Trophoblast cell (in vitro differentiated cells and primary cell): ENCODE data around the gene CRYBA4.

Experiments used
- DNase-seq, 2 donors: peaks; one replicate each; pipeline ENCODE4 v3.0.0-alpha.2; 2016
- H2AFZ ChIP-seq: 2 replicates; pipeline ENCODE4 v1.6.1; 2013; ENCODE audit warnings: low read length, moderate library complexity, mild to moderate bottlenecking; ENCODE audit not compliant: insufficient read depth, poor library complexity
- H2AK5ac ChIP-seq: 2 replicates; pipeline ENCODE4 v1.6.1; 2013; ENCODE audit warnings: mild to moderate bottlenecking, low read length
- H2BK120ac ChIP-seq: 2 replicates; pipeline ENCODE4 v1.6.1; 2013; ENCODE audit warnings: low read length, mild to moderate bottlenecking, moderate library complexity; ENCODE audit not compliant: insufficient read depth, poor library complexity
- H2BK12ac ChIP-seq: 2 replicates; pipeline ENCODE4 v1.6.1; 2013; ENCODE audit warnings: mild to moderate bottlenecking, low read length, moderate library complexity
- H2BK5ac ChIP-seq: 2 replicates; pipeline ENCODE4 v1.6.1; 2013; ENCODE audit warnings: low read length, low read depth, moderate library complexity, mild to moderate bottlenecking; ENCODE audit not compliant: poor library complexity
- H3K14ac ChIP-seq: 2 replicates; pipeline ENCODE4 v1.6.1; 2013; ENCODE audit warnings: mild to moderate bottlenecking, low read length
- H3K18ac ChIP-seq: 2 replicates; pipeline ENCODE4 v1.6.1; 2013; ENCODE audit warnings: mild to moderate bottlenecking, low read length
- H3K23ac ChIP-seq: 2 replicates; pipeline ENCODE4 v1.6.1; 2013; ENCODE audit warnings: low read length
- H3K27ac ChIP-seq: 2 replicates; pipeline ENCODE4 v1.5.1; 2013; ENCODE audit warnings: low read depth, mild to moderate bottlenecking, inconsistent platforms, low read length, moderate library complexity
- H3K27me3 ChIP-seq: 2 replicates; pipeline ENCODE4 v1.6.1; 2013; ENCODE audit warnings: inconsistent platforms, mild to moderate bottlenecking, low read length, moderate library complexity; ENCODE audit not compliant: insufficient read depth
- H3K36me3 ChIP-seq, 2 experiments: 1 replicate in 1 of 2; 2 replicates in 1 of 2; pipeline ENCODE4 v1.6.1; 2013; ENCODE audit warnings: low read length in 2 of 2, mild to moderate bottlenecking in 2 of 2, moderate library complexity in 1 of 2; ENCODE audit not compliant: insufficient read depth in 2 of 2, control insufficient read depth in 1 of 2
- H3K4ac ChIP-seq: 2 replicates; pipeline ENCODE4 v1.6.1; 2013; ENCODE audit warnings: low read depth, mild to moderate bottlenecking, low read length, moderate library complexity
- H3K4me1 ChIP-seq, 2 experiments: 1 replicate in 1 of 2; 2 replicates in 1 of 2; pipeline ENCODE4 v1.6.1; 2013; ENCODE audit warnings: low read length in 2 of 2, mild to moderate bottlenecking in 2 of 2, moderate library complexity in 1 of 2; ENCODE audit not compliant: insufficient read depth in 2 of 2, control insufficient read depth in 1 of 2
- H3K4me2 ChIP-seq: 2 replicates; pipeline ENCODE4 v1.6.1; 2013; ENCODE audit warnings: inconsistent platforms, mild to moderate bottlenecking, low read length, moderate library complexity
- H3K4me3 ChIP-seq: 2 replicates; pipeline ENCODE4 v1.5.1; 2013; ENCODE audit warnings: mild to moderate bottlenecking, low read depth, low read length, inconsistent platforms
- H3K79me1 ChIP-seq: one replicate; pipeline ENCODE4 v1.6.1; 2013; ENCODE audit warnings: low read length
- H3K79me2 ChIP-seq: 2 replicates; pipeline ENCODE4 v1.6.1; 2013; ENCODE audit warnings: low read length, mild to moderate bottlenecking; ENCODE audit not compliant: control insufficient read depth, insufficient read depth, poor library complexity
- H3K9ac ChIP-seq: 2 replicates; pipeline ENCODE4 v1.6.1; 2013; ENCODE audit warnings: mild to moderate bottlenecking, low read length
- H3K9me3 ChIP-seq: 2 replicates; pipeline ENCODE4 v1.6.1; 2013; ENCODE audit warnings: low read depth, mild to moderate bottlenecking, control low read depth, inconsistent platforms, low read length; ENCODE audit not compliant: insufficient read depth
- H4K12ac ChIP-seq: 2 replicates; pipeline ENCODE4 v1.6.1; 2013; ENCODE audit warnings: low read depth, mild to moderate bottlenecking, low read length, moderate library complexity
- H4K8ac ChIP-seq: 2 replicates; pipeline ENCODE4 v1.6.1; 2013; ENCODE audit warnings: low read depth, mild to moderate bottlenecking, low read length, moderate library complexity
- H4K91ac ChIP-seq: one replicate; pipeline ENCODE4 v1.6.1; 2013; ENCODE audit warnings: low read depth, mild to moderate bottlenecking, low read length, moderate library complexity
- WGBS: extraction: QIAGEN DNeasy Blood & Tissue Kit; methylation state at CpG from one replicate; pipeline ENCODE4 v1.1.7; 2013; ENCODE audit warnings: missing lambda C conversion rate; ENCODE audit not compliant: insufficient read length, insufficient coverage; ENCODE audit errors: extremely low coverage; 5-methylcytosine and 5-hydroxymethylcytosine counted together

CRYBA4 gene

DNA sequence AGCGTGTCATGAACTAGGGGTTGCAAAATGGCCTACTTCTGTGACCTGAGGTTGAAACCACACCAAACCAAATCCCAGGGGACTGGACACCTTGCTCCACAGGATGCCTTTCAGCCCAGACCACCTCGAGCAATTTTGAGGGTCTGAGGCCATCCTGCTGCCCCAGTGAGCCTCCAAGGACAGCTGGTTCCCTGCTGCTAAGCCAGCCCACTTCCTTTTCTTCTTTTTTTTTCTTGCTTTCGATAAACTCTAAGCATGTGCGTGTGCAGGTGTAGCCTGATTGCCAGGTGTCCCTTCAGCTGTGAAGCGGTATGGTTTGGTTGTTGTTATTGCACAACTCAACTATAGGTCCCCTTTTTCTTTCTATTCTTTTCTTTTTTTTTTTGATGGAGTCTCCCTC lies 6.6 kb upstream of the CRYBA4 start:
- no peak overlapping the region for H2BK5ac ChIP-seq
- no peak overlapping the region for H3K4ac ChIP-seq

DNA sequence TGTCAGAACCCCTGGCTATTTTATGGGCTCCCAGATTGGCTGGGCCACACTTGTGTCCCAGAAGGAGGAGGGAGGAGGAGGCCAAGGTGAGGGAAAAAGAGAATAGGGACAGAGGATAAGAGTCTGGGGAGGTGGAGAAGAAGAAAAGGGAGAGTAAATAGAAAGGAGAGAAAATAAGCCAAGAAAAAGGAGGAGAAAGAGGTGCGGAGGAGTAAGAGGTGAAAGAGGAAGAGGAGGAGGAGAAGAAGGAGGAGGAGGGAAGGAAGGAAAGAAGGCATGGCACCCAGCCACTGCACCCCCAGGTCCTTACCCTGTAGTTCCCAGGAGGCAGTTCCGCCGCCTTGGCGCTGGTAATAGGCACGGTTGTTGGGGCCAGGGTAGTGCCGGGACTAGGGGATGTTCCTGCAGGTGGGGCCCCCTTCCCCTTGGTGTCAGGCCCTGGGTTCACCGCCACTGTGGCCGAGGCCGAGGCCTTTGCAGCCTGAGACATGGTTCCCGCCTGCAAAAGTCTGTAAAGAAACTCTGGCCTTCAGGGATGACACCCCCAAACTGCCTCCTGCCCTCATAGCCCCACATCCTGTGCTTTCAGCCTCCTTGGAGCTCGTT lies 5.8 kb upstream of the CRYBA4 start:
- Histone ChIP-seq H3K9me3 (peaks cover 2% of the 10 kb centered on the region), H4K91ac (no peak overlapping the region), H3K79me2 (no peaks in the 10 kb centered on the region), H3K4me2 (no peak overlapping the region), H2BK120ac (no peak overlapping the region), H3K18ac (no peak overlapping the region), H4K12ac (no peak overlapping the region), H3K27ac (no peak overlapping the region), H3K9ac (no peak overlapping the region), H3K36me3 (no peaks in the 10 kb centered on the region), H3K4me3 (no peak overlapping the region), H3K14ac (no peak overlapping the region), H2BK12ac (no peak overlapping the region), H2AFZ (no peak overlapping the region), H3K27me3 (no peaks in the 10 kb centered on the region), H3K23ac (no peak overlapping the region), H2BK5ac (no peak overlapping the region), H3K4me1 (no peaks in the 10 kb centered on the region), H4K8ac (no peak overlapping the region), H3K79me1 (no peaks in the 10 kb centered on the region), H2AK5ac (no peak overlapping the region), H3K4ac (no peak overlapping the region)
- DNase-seq: no peak
- 100% methylated on average over 1 of the region's 11 CpGs for WGBS

More for the DNA sequence above, 6.6 kb upstream of the CRYBA4 start:
- H3K23ac ChIP-seq: no peak overlapping the region
- H4K12ac ChIP-seq: no peak overlapping the region
- H3K4me2 ChIP-seq: no peak overlapping the region
- no peak overlapping the region for H2AFZ ChIP-seq
- H2BK120ac ChIP-seq: no peak overlapping the region
- H3K27me3 ChIP-seq: no peaks in the 10 kb centered on the region
- H3K9ac ChIP-seq: no peak overlapping the region
- H3K14ac ChIP-seq: no peak overlapping the region
- H2BK12ac ChIP-seq: no peak overlapping the region
- peaks cover 2% of the 10 kb centered on the region for H3K9me3 ChIP-seq
- H3K27ac ChIP-seq: no peak overlapping the region
- H4K91ac ChIP-seq: no peak overlapping the region
- no peaks in the 10 kb centered on the region for H3K4me1 ChIP-seq
- H3K36me3 ChIP-seq: no peaks in the 10 kb centered on the region
- H3K18ac ChIP-seq: no peak overlapping the region
- no peaks in the 10 kb centered on the region for H3K79me1 ChIP-seq
- H4K8ac ChIP-seq: no peak overlapping the region
- no peak overlapping the region for H2AK5ac ChIP-seq
- no peak for DNase-seq
- H3K4me3 ChIP-seq: no peak overlapping the region
- no CpG with 5 or more reads among the region's 5 CpGs for WGBS
- no peaks in the 10 kb centered on the region for H3K79me2 ChIP-seq

DNA sequence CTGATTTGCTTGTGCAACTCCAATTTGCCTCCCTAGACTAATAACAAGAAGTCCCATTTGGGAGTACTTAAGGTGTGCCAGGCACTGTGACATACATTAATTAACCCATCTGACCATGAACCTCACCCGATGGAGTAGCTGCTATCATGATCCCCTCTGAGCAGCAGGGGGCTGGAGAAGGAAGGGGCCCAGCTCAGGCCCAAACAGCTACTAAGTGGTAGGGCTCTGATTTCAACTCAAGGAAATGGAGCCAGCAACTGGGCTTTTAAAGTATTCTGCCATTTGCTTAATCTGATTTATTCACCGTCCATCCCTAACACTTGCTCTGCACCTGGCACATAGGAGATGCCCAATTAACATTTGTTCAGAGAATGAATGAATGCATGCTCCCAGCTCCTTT lies 5.1 kb upstream of the CRYBA4 start:
- no peak overlapping the region for H4K91ac ChIP-seq
- no peak overlapping the region for H2AK5ac ChIP-seq
- H3K79me1 ChIP-seq: no peaks in the 10 kb centered on the region
- H3K36me3 ChIP-seq: no peaks in the 10 kb centered on the region
- H3K9me3 ChIP-seq: peaks cover 2% of the 10 kb centered on the region
- no peak overlapping the region for H2AFZ ChIP-seq
- H4K12ac ChIP-seq: no peak overlapping the region
- DNase-seq: no peak
- no peaks in the 10 kb centered on the region for H3K27me3 ChIP-seq
- H3K18ac ChIP-seq: no peak overlapping the region
- H3K23ac ChIP-seq: no peak overlapping the region
- no peaks in the 10 kb centered on the region for H3K79me2 ChIP-seq
- H2BK120ac ChIP-seq: no peak overlapping the region
- H3K27ac ChIP-seq: no peak overlapping the region
- no peak overlapping the region for H3K9ac ChIP-seq
- H2BK5ac ChIP-seq: no peak overlapping the region
- H3K4me2 ChIP-seq: no peak overlapping the region
- no peak overlapping the region for H4K8ac ChIP-seq
- no CpG with 5 or more reads among the region's 2 CpGs for WGBS
- no peak overlapping the region for H3K14ac ChIP-seq
- H2BK12ac ChIP-seq: no peak overlapping the region
- no peaks in the 10 kb centered on the region for H3K4me1 ChIP-seq
- H3K4me3 ChIP-seq: no peak overlapping the region
- no peak overlapping the region for H3K4ac ChIP-seq

DNA sequence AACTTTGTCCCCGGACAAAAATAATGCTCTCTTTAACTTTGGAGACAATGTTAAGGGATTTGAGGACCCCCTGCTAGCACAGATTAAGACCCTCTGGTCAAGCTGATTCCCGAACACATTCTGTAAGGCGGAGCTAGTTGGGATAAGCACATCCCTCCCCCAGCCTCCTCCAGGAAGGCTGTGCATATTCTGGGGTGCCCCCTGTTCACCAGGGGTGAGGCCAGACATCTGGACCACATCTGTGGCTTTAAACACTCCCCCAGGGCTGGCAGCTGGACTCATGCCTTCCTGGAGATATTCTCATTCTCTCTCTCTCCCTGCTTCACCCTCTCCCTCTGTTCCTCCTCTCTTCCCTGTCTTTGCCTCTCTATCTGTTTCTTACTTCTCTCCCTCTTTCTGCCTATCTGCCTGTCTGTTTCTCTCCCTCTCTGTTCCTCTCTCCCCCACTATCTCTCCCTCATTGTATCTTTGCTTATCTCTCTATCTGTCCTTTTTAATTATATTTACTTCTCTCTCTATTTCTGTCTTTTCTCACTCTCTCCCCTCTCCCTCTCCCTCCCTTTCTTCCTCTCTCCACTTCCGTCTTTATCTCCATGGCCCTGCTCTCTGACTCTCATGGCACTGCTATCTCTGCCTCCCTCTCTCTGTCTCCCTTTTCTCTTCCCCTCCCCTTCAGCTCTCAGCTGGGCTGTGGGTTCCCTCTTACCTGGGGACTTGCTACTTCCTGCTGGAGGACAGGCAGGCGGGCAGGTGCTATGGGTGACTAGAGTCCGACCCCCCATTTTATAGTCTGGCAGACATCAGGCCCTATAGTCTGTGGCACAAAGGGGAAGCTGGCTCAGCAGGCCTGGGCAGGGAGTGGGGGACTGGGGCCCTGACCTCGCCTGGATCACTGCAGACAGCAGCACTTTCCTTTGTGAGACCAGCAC lies 4.2 kb upstream of the CRYBA4 start, which contains the start of gene CRYBB1:
TSS of gene CRYBB1 (minus strand) at position 757 of the 929 bp plus-strand sequence. CDS start 1,708 bp downstream, outside the sequence.
- H3K79me2 ChIP-seq: no peaks in the 10 kb centered on the region
- peak within 1 kb of the TSS; percentile 0 for H3K4me3 ChIP-seq
- WGBS: no CpG with 5 or more reads among the region's 7 CpGs
- H3K36me3 ChIP-seq: no peaks in the 10 kb centered on the region
- no peak within 1 kb of the TSS for H2BK120ac ChIP-seq
- no peak within 1 kb of the TSS for H3K9ac ChIP-seq
- DNase-seq: no peak
- no peak within 1 kb of the TSS for H4K91ac ChIP-seq
- H3K14ac ChIP-seq: no peak within 1 kb of the TSS
- H2AK5ac ChIP-seq: no peak within 1 kb of the TSS
- no peak within 1 kb of the TSS for H4K12ac ChIP-seq
- H3K27me3 ChIP-seq: no peaks in the 10 kb centered on the region
- H3K18ac ChIP-seq: no peak within 1 kb of the TSS
- no peak within 1 kb of the TSS for H4K8ac ChIP-seq
- no peaks in the 10 kb centered on the region for H3K79me1 ChIP-seq
- H3K9me3 ChIP-seq: peaks cover 2% of the 10 kb centered on the region
- no peak within 1 kb of the TSS for H3K4ac ChIP-seq
- no peaks in the 10 kb centered on the region for H3K4me1 ChIP-seq
- H2BK12ac ChIP-seq: no peak within 1 kb of the TSS
- H3K23ac ChIP-seq: no peak within 1 kb of the TSS
- H3K4me2 ChIP-seq: no peak within 1 kb of the TSS
- H2AFZ ChIP-seq: no peak within 1 kb of the TSS
- H2BK5ac ChIP-seq: no peak within 1 kb of the TSS
- no peak within 1 kb of the TSS for H3K27ac ChIP-seq
